Astrocyte (in vitro differentiated cells and primary cell): Measurements from ENCODE around the gene HNRNPA1. TPM values are rescaled to one million over a fixed set of nuclear protein-coding genes. Genes with fewer than 3 reads are reported as not detected.

Experiments
- DNase-seq: peaks from one replicate; pipeline ENCODE4 v3.0.0-alpha.2; 2010; ENCODE audit warnings: low read depth
- FAIRE-seq: peaks from 2 replicates; lab custom pipeline; 2011; peaks lifted over from hg19 to GRCh38; lab: Jason Lieb, UNC
- H2AFZ ChIP-seq: 2 replicates; pipeline ENCODE4 v1.6.0; 2012; ENCODE audit warnings: low read depth, low read length, inconsistent platforms
- H3K27ac ChIP-seq: 2 replicates; pipeline ENCODE4 v1.5.1; 2011; ENCODE audit warnings: low read depth, low read length, inconsistent platforms
- H3K27me3 ChIP-seq: 2 replicates; pipeline ENCODE4 v1.6.0; 2011; ENCODE audit warnings: low read length, inconsistent platforms; ENCODE audit not compliant: insufficient read depth
- H3K36me3 ChIP-seq: 2 replicates; pipeline ENCODE4 v1.5.1; 2011; ENCODE audit warnings: low read length, inconsistent platforms; ENCODE audit not compliant: insufficient read depth
- H3K4me1 ChIP-seq: 2 replicates; pipeline ENCODE4 v1.5.1; 2011; ENCODE audit warnings: low read length, inconsistent platforms; ENCODE audit not compliant: insufficient read depth
- H3K4me2 ChIP-seq: 2 replicates; pipeline ENCODE4 v1.6.0; 2012; ENCODE audit warnings: low read length, inconsistent platforms
- H3K4me3 ChIP-seq: 2 replicates; pipeline ENCODE4 v1.5.1; 2011; ENCODE audit warnings: low read depth, mild to moderate bottlenecking, low read length, inconsistent platforms; ENCODE audit not compliant: insufficient read depth
- H3K79me2 ChIP-seq: 2 replicates; pipeline ENCODE4 v1.6.0; 2012; ENCODE audit warnings: mild to moderate bottlenecking, low read length, inconsistent platforms; ENCODE audit not compliant: insufficient read depth
- H3K9ac ChIP-seq: 2 replicates; pipeline ENCODE4 v1.6.0; 2012; ENCODE audit warnings: mild to moderate bottlenecking, low read length, inconsistent platforms
- H3K9me3 ChIP-seq: 2 replicates; pipeline ENCODE4 v1.5.1; 2012; ENCODE audit warnings: low read depth, mild to moderate bottlenecking, low read length, inconsistent platforms; ENCODE audit not compliant: insufficient read depth
- H4K20me1 ChIP-seq: 2 replicates; pipeline ENCODE4 v1.6.0; 2012; ENCODE audit warnings: low read length, inconsistent platforms; ENCODE audit not compliant: insufficient read depth
- H3K27ac Mint-ChIP-seq: one replicate; pipeline ENCODE4 v1.8.0; 2021; ENCODE audit warnings: mild to moderate bottlenecking, mixed read lengths; ENCODE audit not compliant: unreplicated experiment
- H3K27me3 Mint-ChIP-seq: one replicate; pipeline ENCODE4 v1.8.0; 2021; ENCODE audit warnings: low read depth, mixed read lengths; ENCODE audit not compliant: unreplicated experiment
- H3K36me3 Mint-ChIP-seq: one replicate; pipeline ENCODE4 v1.8.0; 2021; ENCODE audit warnings: low read depth, mixed read lengths; ENCODE audit not compliant: unreplicated experiment
- H3K4me1 Mint-ChIP-seq: one replicate; pipeline ENCODE4 v1.8.0; 2021; ENCODE audit warnings: low read depth, mixed read lengths; ENCODE audit not compliant: unreplicated experiment
- H3K4me3 Mint-ChIP-seq: one replicate; pipeline ENCODE4 v1.8.0; 2021; ENCODE audit warnings: mild to moderate bottlenecking, moderate library complexity, mixed read lengths; ENCODE audit not compliant: unreplicated experiment
- H3K9me3 Mint-ChIP-seq: one replicate; pipeline ENCODE4 v1.8.0; 2021; ENCODE audit warnings: mild to moderate bottlenecking, mixed read lengths; ENCODE audit not compliant: unreplicated experiment
- CTCF ChIP-seq: IDR thresholded peaks from 2 replicates; pipeline ENCODE4 v1.5.1; 2011; ENCODE audit warnings: low read depth, mild to moderate bottlenecking, inconsistent platforms, low read length, moderate library complexity; ENCODE audit not compliant: insufficient read depth
- EZH2 ChIP-seq: IDR thresholded peaks from 2 replicates; pipeline ENCODE4 v1.6.1; 2012; ENCODE audit warnings: mild to moderate bottlenecking, low read length, inconsistent platforms; ENCODE audit not compliant: insufficient read depth
- total RNA-seq: library from RNA; stranded (reverse); gene quantifications from 2 replicates; pipeline ENCODE4 v1.2.1, GENCODE V29; 2021

Gene HNRNPA1
- total RNA-seq, 1 donor from 2014 or later = 612 TPM

DNA sequence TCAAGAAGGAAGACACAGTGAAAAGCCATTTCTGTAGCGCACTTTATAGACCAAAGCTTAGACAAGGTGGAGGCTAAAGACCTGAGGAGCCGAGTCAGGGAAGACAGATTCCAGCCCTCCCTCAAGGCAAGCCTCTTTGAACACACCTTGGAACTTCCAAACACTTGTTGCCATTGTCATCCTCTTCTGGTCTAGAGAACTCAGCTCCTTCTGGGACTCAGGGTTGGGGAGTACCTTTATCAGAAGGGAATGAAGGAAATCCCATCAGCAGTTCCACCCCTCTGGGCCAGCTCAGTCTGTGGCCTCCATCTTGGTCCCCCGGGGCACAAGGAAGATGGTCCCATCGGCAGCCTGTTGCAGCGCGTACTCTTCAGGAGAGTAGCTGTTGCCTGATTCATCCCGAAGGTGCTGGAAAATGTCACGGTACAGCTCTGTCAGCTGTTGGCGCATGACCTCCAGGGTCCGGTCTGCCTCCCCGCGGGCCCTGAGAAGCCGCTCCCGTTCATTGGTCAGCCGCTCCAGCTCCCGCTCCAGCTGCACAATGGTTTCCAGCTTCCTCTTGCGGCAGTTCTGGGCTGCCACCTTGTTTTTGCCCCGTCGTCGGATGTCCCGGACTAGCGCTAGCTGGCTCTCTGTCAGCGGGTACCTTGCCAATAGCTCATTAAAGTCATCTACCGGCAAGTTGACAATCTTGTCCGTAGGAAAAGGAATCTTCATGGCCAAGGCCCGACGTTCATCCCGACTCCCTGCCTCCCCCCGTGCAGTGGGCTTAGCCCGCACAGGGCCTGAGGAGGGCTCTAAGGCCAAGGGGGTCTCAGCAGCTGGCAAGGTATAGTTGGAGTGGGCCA, 11.8 kb downstream of the HNRNPA1 start:
- FAIRE-seq = no peak
- no peaks in the 10 kb centered on the region for H3K9me3 ChIP-seq
- Mint-ChIP-seq H3K36me3 (peaks cover 2% of the 10 kb centered on the region), H3K27ac (no peak overlapping the region), H3K9me3 (no peaks in the 10 kb centered on the region), H3K4me1 (peaks cover 2% of the 10 kb centered on the region), H3K27me3 (peaks cover 13% of the 10 kb centered on the region), H3K4me3 (no peak overlapping the region)
- H3K4me3 ChIP-seq = no peak overlapping the region
- no peak overlapping the region for H3K27ac ChIP-seq
- no peaks in the 10 kb centered on the region for H3K27me3 ChIP-seq
- peaks cover 24% of the 10 kb centered on the region for H4K20me1 ChIP-seq
- H3K9ac ChIP-seq = no peak overlapping the region
- DNase-seq = no peak
- TF ChIP-seq EZH2 (no peak), CTCF (no peak)
- H3K4me1 ChIP-seq = no peaks in the 10 kb centered on the region
- H3K4me2 ChIP-seq = no peak overlapping the region
- H3K36me3 ChIP-seq = peaks cover 6% of the 10 kb centered on the region
- H2AFZ ChIP-seq = no peak overlapping the region
- no peaks in the 10 kb centered on the region for H3K79me2 ChIP-seq

DNA sequence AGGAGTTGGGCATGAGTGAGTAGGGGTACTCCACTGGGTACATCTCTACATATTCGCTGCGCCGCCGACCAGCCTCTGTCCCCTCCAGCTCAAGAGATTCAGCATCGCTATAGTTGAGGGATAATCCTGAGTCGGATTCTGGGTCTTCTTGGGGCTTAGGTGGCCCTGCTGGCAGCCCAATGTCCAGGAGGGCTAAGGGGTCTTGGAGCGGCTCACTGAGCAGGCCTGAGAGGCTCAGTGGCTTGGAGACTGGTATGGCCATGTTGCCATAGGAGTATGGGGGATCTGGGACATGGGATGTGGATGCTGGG, 12.4 kb downstream of the HNRNPA1 start:
- no peaks in the 10 kb centered on the region for H3K79me2 ChIP-seq
- no peak overlapping the region for H3K4me3 ChIP-seq
- H3K9ac ChIP-seq = no peak overlapping the region
- H3K27ac ChIP-seq = no peak overlapping the region
- no peaks in the 10 kb centered on the region for H3K9me3 Mint-ChIP-seq
- peaks cover 2% of the 10 kb centered on the region for H3K36me3 Mint-ChIP-seq
- H3K4me1 ChIP-seq = no peaks in the 10 kb centered on the region
- H2AFZ ChIP-seq = no peak overlapping the region
- H3K4me2 ChIP-seq = no peak overlapping the region
- H3K27me3 Mint-ChIP-seq = peaks cover 13% of the 10 kb centered on the region
- no peaks in the 10 kb centered on the region for H3K27me3 ChIP-seq
- H3K9me3 ChIP-seq = no peaks in the 10 kb centered on the region
- DNase-seq = no peak
- peaks cover 18% of the 10 kb centered on the region for H4K20me1 ChIP-seq
- TF ChIP-seq EZH2 = no peak
- no peak for TF ChIP-seq CTCF
- H3K4me1 Mint-ChIP-seq = peaks cover under 1% of the 10 kb centered on the region
- peaks cover under 1% of the 10 kb centered on the region for H3K36me3 ChIP-seq
- no peak overlapping the region for H3K4me3 Mint-ChIP-seq
- H3K27ac Mint-ChIP-seq = no peak overlapping the region
- FAIRE-seq = no peak
